ENCODE measurements around the gene PCDH1.
"Not testable (repeated sequence)": the region's sequence is repeated elsewhere in the genome, so short reads cannot be mapped to it uniquely, and the experiment has no call there.

PCDH1 gene

GRCh38 chr5:141878186-141878710 is at the start of gene PCDH1:
TSS of gene PCDH1 (minus strand) at chr5:141878410. CDS start at chr5:141878262, 148 bp downstream.
- Histone ChIP-seq H2AFZ (ENCODE audit: low read length) (no peak within 1 kb of the TSS), H3K4me2 (ENCODE audit: low read depth, low read length, poor library complexity, severe bottlenecking) (peak within 1 kb of the TSS; percentile 27), H4K20me1 (ENCODE audit: insufficient read depth, low read length, poor library complexity, severe bottlenecking) (no peaks in the 10 kb centered on the region), H3K79me2 (ENCODE audit: insufficient read depth, low read length) (no peaks in the 10 kb centered on the region), H3K9ac (ENCODE audit: low read depth, low read length, poor library complexity, severe bottlenecking) (no peak within 1 kb of the TSS), H3K4me1 (ENCODE audit: insufficient read depth, low read length, poor library complexity, severe bottlenecking) (peaks cover 27% of the 10 kb centered on the region), H3K36me3 (ENCODE audit: insufficient read depth, low read length) (no peaks in the 10 kb centered on the region), H3K27me3 (ENCODE audit: insufficient read depth, low read length, poor library complexity, severe bottlenecking) (no peaks in the 10 kb centered on the region), H3K9me3 (ENCODE audit: insufficient read depth, low read depth, low read length) (no peaks in the 10 kb centered on the region), H3F3A (ENCODE audit: low read depth) (no peaks in the 10 kb centered on the region), H3K4me3 (ENCODE audit: low read length, poor library complexity, severe bottlenecking) (no peak within 1 kb of the TSS), H3K9me2 (replicated peaks; ENCODE audit: low read depth, low read length) (no peaks in the 10 kb centered on the region)
- TF ChIP-seq EZH2phosphoT487 (IDR thresholded peaks at IDR 0.05; ENCODE audit: borderline replicate concordance) = no peak
- TF ChIP-seq CTCF (conservative IDR thresholded peaks at IDR 0.05; ENCODE audit: low read length) = no peak

DNA sequence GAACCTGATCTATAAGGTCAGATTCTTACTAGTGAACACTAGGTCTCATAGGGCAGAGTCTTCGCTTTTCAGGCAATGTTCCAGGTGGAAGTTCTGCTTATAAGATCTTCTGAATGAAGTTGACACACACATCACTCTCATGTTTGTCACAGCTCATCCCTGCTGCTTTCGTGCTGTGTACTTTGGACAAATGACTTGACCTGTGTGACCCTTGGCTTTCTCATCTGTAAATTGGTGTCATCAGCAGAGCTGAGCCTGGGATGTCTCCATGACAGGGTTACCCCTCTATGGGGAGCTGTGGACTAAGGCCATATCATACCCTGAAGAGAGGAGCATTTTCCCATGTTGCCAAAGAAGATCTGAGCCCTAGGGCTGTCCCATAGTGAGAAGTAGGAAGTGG is 48.2 kb upstream of the PCDH1 start:
- no peaks in the 10 kb centered on the region for H3K9me2 ChIP-seq (replicated peaks; ENCODE audit: low read depth, low read length)
- H3K36me3 ChIP-seq (ENCODE audit: insufficient read depth, low read length) = peaks cover 49% of the 10 kb centered on the region; the same call in 1 of the 2 replicates
- no peak for TF ChIP-seq EZH2phosphoT487 (IDR thresholded peaks at IDR 0.05; ENCODE audit: borderline replicate concordance)
- no peak for TF ChIP-seq CTCF (conservative IDR thresholded peaks at IDR 0.05; ENCODE audit: low read length)

DNA sequence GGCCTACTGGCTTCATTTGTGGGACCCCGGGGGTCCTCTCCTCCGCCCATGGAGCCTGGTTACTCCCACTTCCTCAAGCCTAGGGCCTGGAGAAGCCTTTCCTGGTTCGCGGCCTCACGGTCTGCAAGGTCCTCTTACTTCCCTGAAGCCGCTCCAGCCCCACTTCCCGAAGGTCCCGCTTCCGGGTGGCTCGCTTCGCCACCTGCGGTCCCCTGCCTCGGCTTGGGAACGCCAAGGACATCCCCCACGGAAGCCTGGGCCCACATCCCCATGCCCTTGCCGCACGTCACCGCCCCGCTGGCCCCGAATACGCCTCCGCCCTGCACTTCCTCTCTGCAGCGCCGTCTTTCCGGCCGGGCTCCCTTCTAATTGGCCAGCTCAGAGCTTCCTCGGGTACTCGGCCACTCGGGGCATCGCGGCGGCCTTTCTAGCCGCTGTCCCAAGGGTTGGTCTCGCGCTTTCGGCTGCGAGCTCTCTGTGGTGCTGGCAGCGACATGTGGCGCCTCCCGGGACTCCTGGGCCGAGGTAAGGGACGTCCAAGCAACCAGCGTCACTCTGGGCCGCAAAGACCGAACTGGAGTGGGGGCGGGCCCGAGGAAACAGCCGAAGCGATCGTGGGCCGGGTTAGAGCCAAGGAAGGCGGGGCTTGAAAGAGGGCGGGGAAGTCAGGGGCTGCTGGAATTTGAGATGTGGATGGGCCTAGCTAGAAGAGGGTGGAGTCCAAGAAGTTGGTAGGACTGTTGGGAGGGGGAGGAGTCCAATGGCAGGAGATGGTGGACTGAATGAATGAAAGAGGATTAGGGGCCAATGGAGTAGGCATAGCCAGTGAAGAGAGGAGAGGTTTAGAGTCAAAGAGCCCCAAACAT is 45.5 kb upstream of the PCDH1 start, which contains the start of gene DELE1:
DELE1 (plus strand) TSS at position 424 of the 866 bp plus-strand sequence; CDS start at position 495, 71 bp downstream.
- peaks cover 11% of the 10 kb centered on the region for H3K4me1 ChIP-seq (ENCODE audit: insufficient read depth, low read length, poor library complexity, severe bottlenecking)
- peaks cover 34% of the 10 kb centered on the region for H3K79me2 ChIP-seq (ENCODE audit: insufficient read depth, low read length)
- no peaks in the 10 kb centered on the region for H3K9me2 ChIP-seq (replicated peaks; ENCODE audit: low read depth, low read length)
- peak within 1 kb of the TSS; percentile 91 for H3K9ac ChIP-seq (ENCODE audit: low read depth, low read length, poor library complexity, severe bottlenecking)
- H3F3A ChIP-seq (ENCODE audit: low read depth) = 0 out of 2 replicates have a peak, but pooled peaks cover 2% of the 10 kb centered on the region
- peak within 1 kb of the TSS; percentile 91 for H3K4me2 ChIP-seq (ENCODE audit: low read depth, low read length, poor library complexity, severe bottlenecking)
- no peaks in the 10 kb centered on the region for H3K9me3 ChIP-seq (ENCODE audit: insufficient read depth, low read depth, low read length)
- H4K20me1 ChIP-seq (ENCODE audit: insufficient read depth, low read length, poor library complexity, severe bottlenecking) = peaks cover 17% of the 10 kb centered on the region
- TF ChIP-seq EZH2phosphoT487 (IDR thresholded peaks at IDR 0.05; ENCODE audit: borderline replicate concordance) (no peak), CTCF (conservative IDR thresholded peaks at IDR 0.05; ENCODE audit: low read length) (no peak)
- peak within 1 kb of the TSS; percentile 99 for H3K4me3 ChIP-seq (ENCODE audit: low read length, poor library complexity, severe bottlenecking)
- H3K27me3 ChIP-seq (ENCODE audit: insufficient read depth, low read length, poor library complexity, severe bottlenecking) = no peaks in the 10 kb centered on the region
- H2AFZ ChIP-seq (ENCODE audit: low read length) = peak within 1 kb of the TSS; percentile 74
- H3K36me3 ChIP-seq (ENCODE audit: insufficient read depth, low read length) = peaks cover 24% of the 10 kb centered on the region; the same call in 1 of the 2 replicates

More for the DNA sequence above, 48.2 kb upstream of the PCDH1 start:
- Histone ChIP-seq H2AFZ (ENCODE audit: low read length) (no peak overlapping the region), H4K20me1 (ENCODE audit: insufficient read depth, low read length, poor library complexity, severe bottlenecking) (peaks cover 17% of the 10 kb centered on the region), H3F3A (ENCODE audit: low read depth) (0 out of 2 replicates have a peak, but pooled peaks cover 2% of the 10 kb centered on the region), H3K4me2 (ENCODE audit: low read depth, low read length, poor library complexity, severe bottlenecking) (peak overlapping the region; percentile 12), H3K9me3 (ENCODE audit: insufficient read depth, low read depth, low read length) (no peaks in the 10 kb centered on the region), H3K79me2 (ENCODE audit: insufficient read depth, low read length) (peaks cover 34% of the 10 kb centered on the region), H3K4me3 (ENCODE audit: low read length, poor library complexity, severe bottlenecking) (no peak overlapping the region), H3K27me3 (ENCODE audit: insufficient read depth, low read length, poor library complexity, severe bottlenecking) (no peaks in the 10 kb centered on the region), H3K4me1 (ENCODE audit: insufficient read depth, low read length, poor library complexity, severe bottlenecking) (peaks cover 11% of the 10 kb centered on the region), H3K9ac (ENCODE audit: low read depth, low read length, poor library complexity, severe bottlenecking) (no peak overlapping the region)

DNA sequence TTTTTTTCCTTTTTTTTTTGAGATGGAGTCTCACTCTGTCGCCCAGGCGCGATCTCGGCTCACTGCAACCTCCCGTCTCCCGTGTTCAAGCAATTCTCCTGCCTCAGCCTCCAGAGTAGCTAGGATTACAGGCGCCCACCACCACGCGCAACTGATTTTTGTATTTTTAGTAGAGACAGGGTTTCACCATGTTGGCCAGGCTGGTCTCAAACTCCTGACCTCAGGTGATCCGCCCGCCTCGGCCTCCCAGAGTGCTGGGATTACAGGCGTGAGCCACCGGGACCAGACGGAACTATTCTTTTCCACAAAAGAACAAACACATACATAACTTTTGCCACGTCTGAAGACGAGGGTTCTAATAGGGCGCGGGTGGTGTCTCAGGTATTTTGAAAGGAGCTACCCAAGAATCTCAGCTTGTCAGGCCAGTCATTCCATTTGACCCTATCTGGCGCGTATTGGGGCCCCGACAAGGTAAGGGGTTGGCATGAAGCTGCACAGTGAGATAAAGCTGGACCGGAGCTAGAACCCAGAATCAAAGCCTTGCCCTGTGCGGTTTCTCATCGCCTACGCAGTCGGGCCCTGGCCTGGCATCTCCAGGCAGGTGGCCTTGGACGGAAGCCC is 44.7 kb upstream of the PCDH1 start:
- not testable (repeated sequence) for H3K9me2 ChIP-seq (replicated peaks; ENCODE audit: low read depth, low read length); H3F3A ChIP-seq (ENCODE audit: low read depth); H3K27me3 ChIP-seq (ENCODE audit: insufficient read depth, low read length, poor library complexity, severe bottlenecking); H3K9me3 ChIP-seq (ENCODE audit: insufficient read depth, low read depth, low read length)
- Histone ChIP-seq H3K36me3 (ENCODE audit: insufficient read depth, low read length) (peaks cover 17% of the 10 kb centered on the region; the same call in 1 of the 2 replicates), H3K4me2 (ENCODE audit: low read depth, low read length, poor library complexity, severe bottlenecking) (peak overlapping the region; percentile 91), H3K4me3 (ENCODE audit: low read length, poor library complexity, severe bottlenecking) (peak overlapping the region; percentile 99), H2AFZ (ENCODE audit: low read length) (peak overlapping the region; percentile 74; the same call in 1 of the 2 replicates), H3K4me1 (ENCODE audit: insufficient read depth, low read length, poor library complexity, severe bottlenecking) (peaks cover 11% of the 10 kb centered on the region), H3K79me2 (ENCODE audit: insufficient read depth, low read length) (peaks cover 34% of the 10 kb centered on the region), H3K9ac (ENCODE audit: low read depth, low read length, poor library complexity, severe bottlenecking) (peak overlapping the region; percentile 91), H4K20me1 (ENCODE audit: insufficient read depth, low read length, poor library complexity, severe bottlenecking) (peaks cover 11% of the 10 kb centered on the region)
